ENCODE data around the gene ADGRG7.
"Not testable (repeated sequence)": the region's sequence is repeated elsewhere in the genome, so short reads cannot be mapped to it uniquely, and the experiment has no call there.

ADGRG7 gene

GRCh38 chr3:100662113-100662823 is 52.9 kb downstream of the ADGRG7 start:
- Histone ChIP-seq H3K4me3 (ENCODE audit: low read length in 2 of 2) (no peak overlapping the region), H3K9me3 (ENCODE audit: control insufficient read depth in 2 of 2, low read length in 2 of 2) (no peaks in the 10 kb centered on the region), H3K36me3 (ENCODE audit: control insufficient read depth in 2 of 2, insufficient read depth in 2 of 2, low read length in 2 of 2) (no peaks in the 10 kb centered on the region), H3K4me1 (ENCODE audit: control insufficient read depth in 2 of 2, insufficient read depth in 2 of 2, low read length in 2 of 2) (no peaks in the 10 kb centered on the region), H3K27ac (ENCODE audit: low read depth in 2 of 2, low read length in 2 of 2) (no peak overlapping the region), H3K27me3 (ENCODE audit: control insufficient read depth in 2 of 2, insufficient read depth in 2 of 2, low read length in 2 of 2) (no peaks in the 10 kb centered on the region), H3K9ac (ENCODE audit: low read depth in 1 of 2, low read length in 2 of 2) (no peak overlapping the region)

GRCh38 chr3:100665230-100665629 is 55.8 kb downstream of the ADGRG7 start:
- H3K9ac ChIP-seq (ENCODE audit: low read depth in 1 of 2, low read length in 2 of 2), result no peak overlapping the region
- no peaks in the 10 kb centered on the region for H3K9me3 ChIP-seq (ENCODE audit: control insufficient read depth in 2 of 2, low read length in 2 of 2)
- no peaks in the 10 kb centered on the region for H3K36me3 ChIP-seq (ENCODE audit: control insufficient read depth in 2 of 2, insufficient read depth in 2 of 2, low read length in 2 of 2)
- no peaks in the 10 kb centered on the region for H3K4me1 ChIP-seq (ENCODE audit: control insufficient read depth in 2 of 2, insufficient read depth in 2 of 2, low read length in 2 of 2)
- H3K27ac ChIP-seq (ENCODE audit: low read depth in 2 of 2, low read length in 2 of 2), result no peak overlapping the region
- H3K27me3 ChIP-seq (ENCODE audit: control insufficient read depth in 2 of 2, insufficient read depth in 2 of 2, low read length in 2 of 2), result no peaks in the 10 kb centered on the region
- H3K4me3 ChIP-seq (ENCODE audit: low read length in 2 of 2), result no peak overlapping the region

GRCh38 chr3:100666699-100667098 is 57.3 kb downstream of the ADGRG7 start:
- not testable (repeated sequence) for H3K9ac ChIP-seq (ENCODE audit: low read depth in 1 of 2, low read length in 2 of 2); H3K27ac ChIP-seq (ENCODE audit: low read depth in 2 of 2, low read length in 2 of 2); H3K4me1 ChIP-seq (ENCODE audit: control insufficient read depth in 2 of 2, insufficient read depth in 2 of 2, low read length in 2 of 2); H3K36me3 ChIP-seq (ENCODE audit: control insufficient read depth in 2 of 2, insufficient read depth in 2 of 2, low read length in 2 of 2); H3K27me3 ChIP-seq (ENCODE audit: control insufficient read depth in 2 of 2, insufficient read depth in 2 of 2, low read length in 2 of 2); H3K4me3 ChIP-seq (ENCODE audit: low read length in 2 of 2); H3K9me3 ChIP-seq (ENCODE audit: control insufficient read depth in 2 of 2, low read length in 2 of 2)

GRCh38 chr3:100667316-100667715 is 57.9 kb downstream of the ADGRG7 start:
- H3K4me1 ChIP-seq (ENCODE audit: control insufficient read depth in 2 of 2, insufficient read depth in 2 of 2, low read length in 2 of 2); H3K9me3 ChIP-seq (ENCODE audit: control insufficient read depth in 2 of 2, low read length in 2 of 2); H3K4me3 ChIP-seq (ENCODE audit: low read length in 2 of 2); H3K36me3 ChIP-seq (ENCODE audit: control insufficient read depth in 2 of 2, insufficient read depth in 2 of 2, low read length in 2 of 2); H3K27me3 ChIP-seq (ENCODE audit: control insufficient read depth in 2 of 2, insufficient read depth in 2 of 2, low read length in 2 of 2); H3K27ac ChIP-seq (ENCODE audit: low read depth in 2 of 2, low read length in 2 of 2); H3K9ac ChIP-seq (ENCODE audit: low read depth in 1 of 2, low read length in 2 of 2): not testable (repeated sequence)

GRCh38 chr3:100670995-100671394 is 61.6 kb downstream of the ADGRG7 start:
- H3K36me3 ChIP-seq (ENCODE audit: control insufficient read depth in 2 of 2, insufficient read depth in 2 of 2, low read length in 2 of 2); H3K4me1 ChIP-seq (ENCODE audit: control insufficient read depth in 2 of 2, insufficient read depth in 2 of 2, low read length in 2 of 2); H3K27me3 ChIP-seq (ENCODE audit: control insufficient read depth in 2 of 2, insufficient read depth in 2 of 2, low read length in 2 of 2); H3K9me3 ChIP-seq (ENCODE audit: control insufficient read depth in 2 of 2, low read length in 2 of 2); H3K4me3 ChIP-seq (ENCODE audit: low read length in 2 of 2); H3K27ac ChIP-seq (ENCODE audit: low read depth in 2 of 2, low read length in 2 of 2); H3K9ac ChIP-seq (ENCODE audit: low read depth in 1 of 2, low read length in 2 of 2): not testable (repeated sequence)

- Histone ChIP-seq H3K9me3 (ENCODE audit: control insufficient read depth in 2 of 2, low read length in 2 of 2) (no peaks in the 10 kb centered on the region), H3K27ac (ENCODE audit: low read depth in 2 of 2, low read length in 2 of 2) (no peak overlapping the region), H3K9ac (ENCODE audit: low read depth in 1 of 2, low read length in 2 of 2) (no peak overlapping the region), H3K36me3 (ENCODE audit: control insufficient read depth in 2 of 2, insufficient read depth in 2 of 2, low read length in 2 of 2) (no peaks in the 10 kb centered on the region), H3K4me1 (ENCODE audit: control insufficient read depth in 2 of 2, insufficient read depth in 2 of 2, low read length in 2 of 2) (no peaks in the 10 kb centered on the region), H3K4me3 (ENCODE audit: low read length in 2 of 2) (no peak overlapping the region), H3K27me3 (ENCODE audit: control insufficient read depth in 2 of 2, insufficient read depth in 2 of 2, low read length in 2 of 2) (no peaks in the 10 kb centered on the region)
Measured at GRCh38 chr3:100681496-100681895, 72.1 kb downstream of the ADGRG7 start.

GRCh38 chr3:100682056-100682853 is 72.9 kb downstream of the ADGRG7 start:
- Histone ChIP-seq H3K27me3 (ENCODE audit: control insufficient read depth in 2 of 2, insufficient read depth in 2 of 2, low read length in 2 of 2) (no peaks in the 10 kb centered on the region), H3K9me3 (ENCODE audit: control insufficient read depth in 2 of 2, low read length in 2 of 2) (no peaks in the 10 kb centered on the region), H3K4me1 (ENCODE audit: control insufficient read depth in 2 of 2, insufficient read depth in 2 of 2, low read length in 2 of 2) (no peaks in the 10 kb centered on the region), H3K9ac (ENCODE audit: low read depth in 1 of 2, low read length in 2 of 2) (no peak overlapping the region), H3K4me3 (ENCODE audit: low read length in 2 of 2) (no peak overlapping the region), H3K27ac (ENCODE audit: low read depth in 2 of 2, low read length in 2 of 2) (no peak overlapping the region), H3K36me3 (ENCODE audit: control insufficient read depth in 2 of 2, insufficient read depth in 2 of 2, low read length in 2 of 2) (no peaks in the 10 kb centered on the region)

GRCh38 chr3:100682854-100683760 is 73.7 kb downstream of the ADGRG7 start:
- Histone ChIP-seq H3K4me3 (ENCODE audit: low read length in 2 of 2) (no peak overlapping the region), H3K9ac (ENCODE audit: low read depth in 1 of 2, low read length in 2 of 2) (no peak overlapping the region), H3K36me3 (ENCODE audit: control insufficient read depth in 2 of 2, insufficient read depth in 2 of 2, low read length in 2 of 2) (no peaks in the 10 kb centered on the region), H3K27ac (ENCODE audit: low read depth in 2 of 2, low read length in 2 of 2) (no peak overlapping the region), H3K27me3 (ENCODE audit: control insufficient read depth in 2 of 2, insufficient read depth in 2 of 2, low read length in 2 of 2) (no peaks in the 10 kb centered on the region), H3K4me1 (ENCODE audit: control insufficient read depth in 2 of 2, insufficient read depth in 2 of 2, low read length in 2 of 2) (no peaks in the 10 kb centered on the region), H3K9me3 (ENCODE audit: control insufficient read depth in 2 of 2, low read length in 2 of 2) (no peaks in the 10 kb centered on the region)

DNA sequence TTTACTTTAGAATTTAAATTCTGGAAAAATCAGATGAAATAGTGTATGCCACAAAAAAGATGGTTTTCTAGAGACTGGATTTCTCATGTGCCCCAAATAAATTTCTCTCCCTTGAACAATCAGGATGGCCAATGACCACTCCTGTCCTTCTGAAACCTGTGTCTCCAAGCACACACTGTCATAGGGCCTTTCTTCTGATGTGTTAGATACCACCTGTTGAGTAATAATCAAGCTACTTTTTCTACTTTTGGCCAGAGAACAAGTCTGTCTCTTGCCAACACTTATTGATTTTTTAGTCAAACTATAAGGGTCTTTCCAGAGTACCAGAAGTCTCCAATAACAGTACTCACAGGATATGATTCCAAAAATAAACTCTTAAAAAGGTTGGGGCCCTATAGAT is 83.8 kb downstream of the ADGRG7 start:
- Histone ChIP-seq H3K9me3 (ENCODE audit: control insufficient read depth in 2 of 2, low read length in 2 of 2) (no peaks in the 10 kb centered on the region), H3K27ac (ENCODE audit: low read depth in 2 of 2, low read length in 2 of 2) (no peak overlapping the region), H3K4me3 (ENCODE audit: low read length in 2 of 2) (no peak overlapping the region), H3K9ac (ENCODE audit: low read depth in 1 of 2, low read length in 2 of 2) (no peak overlapping the region), H3K36me3 (ENCODE audit: control insufficient read depth in 2 of 2, insufficient read depth in 2 of 2, low read length in 2 of 2) (no peaks in the 10 kb centered on the region), H3K27me3 (ENCODE audit: control insufficient read depth in 2 of 2, insufficient read depth in 2 of 2, low read length in 2 of 2) (peaks cover 0 to 2% of the 10 kb centered on the region in 2 donors), H3K4me1 (ENCODE audit: control insufficient read depth in 2 of 2, insufficient read depth in 2 of 2, low read length in 2 of 2) (no peaks in the 10 kb centered on the region)

DNA sequence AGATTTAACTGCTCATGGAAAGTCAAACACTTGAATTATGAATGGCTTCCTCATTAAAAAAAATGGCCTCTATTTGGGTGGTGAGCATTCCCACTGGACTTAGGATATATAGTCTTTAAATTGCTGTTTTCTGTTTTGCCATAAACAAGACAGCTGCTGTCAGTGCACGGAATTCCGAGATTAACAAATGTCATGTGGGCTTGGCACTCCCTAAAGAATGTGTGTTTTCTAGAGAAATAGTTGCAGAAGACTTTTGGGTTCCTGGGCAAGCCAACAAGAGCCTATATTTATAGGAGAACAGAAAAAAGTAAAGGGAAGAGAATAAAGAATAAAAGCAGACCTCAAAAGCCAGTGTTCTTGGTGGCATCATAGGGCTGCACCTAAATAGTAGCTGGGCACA is 86.3 kb downstream of the ADGRG7 start:
- Histone ChIP-seq H3K4me3 (ENCODE audit: low read length in 2 of 2) (no peak overlapping the region), H3K9ac (ENCODE audit: low read depth in 1 of 2, low read length in 2 of 2) (no peak overlapping the region), H3K36me3 (ENCODE audit: control insufficient read depth in 2 of 2, insufficient read depth in 2 of 2, low read length in 2 of 2) (no peaks in the 10 kb centered on the region), H3K9me3 (ENCODE audit: control insufficient read depth in 2 of 2, low read length in 2 of 2) (no peaks in the 10 kb centered on the region), H3K27ac (ENCODE audit: low read depth in 2 of 2, low read length in 2 of 2) (no peak overlapping the region), H3K27me3 (ENCODE audit: control insufficient read depth in 2 of 2, insufficient read depth in 2 of 2, low read length in 2 of 2) (peaks cover 0 to 2% of the 10 kb centered on the region in 2 donors), H3K4me1 (ENCODE audit: control insufficient read depth in 2 of 2, insufficient read depth in 2 of 2, low read length in 2 of 2) (no peaks in the 10 kb centered on the region)

Measured in mucosa of rectum (tissue), 2 donors.